HG02943 (cell line): ENCODE results near the gene ADARB2.

Experiments used
- ATAC-seq: cut with Tn5 transposase; IDR thresholded peaks from one replicate; pipeline ENCODE4 v1.9.1; 2021; ENCODE audit warnings: mild to moderate bottlenecking, low read depth, moderate library complexity; ENCODE audit not compliant: unreplicated experiment

Gene ADARB2

GRCh38 chr10:1535301-1535965, 201.9 kb downstream of the ADARB2 start:
- no peak for ATAC-seq

- no peak for ATAC-seq
Observed at GRCh38 chr10:1534820-1535219, 202.5 kb downstream of the ADARB2 start.

DNA sequence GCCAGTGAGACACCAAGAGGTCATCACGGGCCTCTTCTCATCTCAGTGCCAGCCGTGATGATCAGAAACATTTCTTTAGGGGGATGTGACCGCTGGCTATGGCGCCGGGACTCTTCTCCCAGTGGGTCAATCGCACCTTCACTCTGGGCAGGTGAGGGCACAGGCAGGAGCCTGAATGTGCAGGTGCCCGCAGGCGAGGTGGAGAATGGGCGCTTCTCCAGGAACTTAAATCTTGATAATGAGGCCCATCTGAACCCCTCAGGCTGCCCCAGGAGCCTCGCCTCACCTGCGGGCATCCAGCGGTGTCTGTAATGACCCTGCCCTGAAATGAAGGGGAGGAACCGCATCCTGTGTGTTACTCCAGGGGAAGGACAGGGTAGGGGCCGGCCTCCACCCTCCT, 204.7 kb downstream of the ADARB2 start:
- ATAC-seq, result no peak

GRCh38 chr10:1531883-1532597, 205.3 kb downstream of the ADARB2 start:
- no peak for ATAC-seq

DNA sequence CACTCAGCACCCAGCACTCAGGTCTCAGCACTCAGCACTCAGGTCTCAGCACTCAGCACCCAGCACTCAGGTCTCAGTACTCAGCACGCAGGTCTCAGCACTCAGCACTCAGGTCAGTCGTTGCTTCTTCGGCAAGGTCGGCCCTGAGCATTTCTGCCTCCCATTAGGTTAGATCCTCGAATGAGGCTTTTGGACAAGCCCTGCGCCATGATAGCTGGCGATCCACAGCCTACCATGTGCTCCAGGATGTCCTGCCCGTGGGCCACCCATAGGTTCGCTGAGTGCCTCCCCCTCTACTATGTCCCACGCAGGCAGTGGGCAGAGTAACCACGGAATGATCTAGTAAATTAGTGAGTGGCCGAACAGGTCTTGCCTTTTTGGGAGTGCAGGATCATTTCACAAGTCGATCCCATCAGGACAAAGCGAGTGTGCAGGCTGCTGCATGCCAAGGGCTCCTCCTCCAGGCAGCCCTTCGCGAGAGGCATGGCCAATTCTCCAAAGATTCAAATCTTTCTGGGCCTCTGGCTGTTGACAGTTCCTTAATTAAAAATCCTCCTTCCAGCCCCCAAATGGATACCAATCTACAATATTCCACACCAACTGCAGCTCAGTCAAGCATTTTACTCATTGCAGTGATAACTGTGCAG, 206.3 kb downstream of the ADARB2 start:
- no peak for ATAC-seq

DNA sequence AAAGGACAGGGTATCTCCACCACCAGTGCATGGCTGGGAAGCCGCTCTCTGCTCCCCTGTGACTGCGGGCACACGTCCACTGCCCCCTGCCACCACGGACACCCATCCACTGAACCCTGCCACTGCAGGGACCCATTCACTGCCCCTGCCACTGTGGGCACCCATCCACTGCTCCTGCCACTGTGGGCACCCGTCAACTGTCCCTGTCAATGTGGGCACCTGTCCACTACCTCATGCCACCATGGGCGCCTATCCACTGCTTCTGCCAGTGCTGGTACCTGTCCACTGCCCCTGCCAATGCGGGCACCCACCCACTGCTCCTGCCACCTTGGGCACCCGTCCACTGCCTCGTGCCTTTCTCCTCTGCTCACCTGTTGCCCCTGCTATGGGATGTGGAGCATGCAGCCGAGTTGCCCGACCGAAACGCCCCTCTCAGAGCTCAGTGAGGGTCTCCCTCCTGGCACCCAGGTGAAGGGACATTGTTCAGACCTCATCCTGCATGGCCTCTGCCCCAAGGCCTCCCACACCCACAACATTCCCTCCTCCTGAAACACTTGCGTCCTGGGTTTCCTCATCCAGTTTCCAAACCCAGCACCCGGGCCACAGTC, 207.4 kb downstream of the ADARB2 start:
- ATAC-seq, result no peak

DNA sequence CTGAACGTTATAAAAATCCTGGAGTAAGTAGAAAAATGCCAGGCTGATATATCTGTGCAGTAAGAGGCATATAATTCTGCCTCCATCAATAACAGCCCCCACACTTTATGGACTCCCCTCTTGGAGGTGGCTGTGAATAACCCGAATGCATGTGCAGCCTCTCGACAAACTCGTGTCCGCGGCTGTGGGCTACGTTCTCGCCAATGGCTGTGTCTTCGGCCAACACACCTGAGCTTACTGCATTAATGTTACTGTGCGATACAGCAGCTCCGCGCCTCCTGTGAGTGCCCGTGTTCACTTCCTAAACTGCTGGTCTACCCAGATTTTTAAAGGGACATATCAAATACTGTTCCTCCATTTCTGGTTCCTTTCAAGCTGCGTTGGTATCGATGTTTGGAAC, 209.4 kb downstream of the ADARB2 start:
- no peak for ATAC-seq

GRCh38 chr10:1526436-1527055, 210.8 kb downstream of the ADARB2 start:
- no peak for ATAC-seq

- ATAC-seq, result no peak
Observed at GRCh38 chr10:1525354-1526162, 211.8 kb downstream of the ADARB2 start.

DNA sequence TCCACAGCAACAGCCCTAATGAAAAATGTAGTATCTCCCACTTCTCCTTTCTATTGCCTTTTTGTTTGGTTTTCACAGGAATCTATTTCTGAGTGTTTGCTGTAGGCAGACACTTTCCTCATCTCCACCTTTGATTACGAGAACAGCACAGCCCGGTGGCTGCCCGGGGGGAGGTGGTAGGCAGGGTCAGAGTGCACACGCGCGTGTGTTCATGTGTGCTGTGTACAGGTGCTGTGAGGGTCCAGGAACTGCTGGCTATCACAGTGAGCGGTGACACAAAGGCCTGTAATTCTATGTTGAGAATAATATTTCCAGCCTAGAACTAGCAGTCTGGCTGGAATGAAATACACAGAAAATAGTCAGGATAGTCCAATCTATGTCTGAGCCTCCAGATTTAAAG, 212.8 kb downstream of the ADARB2 start:
- no peak for ATAC-seq

DNA sequence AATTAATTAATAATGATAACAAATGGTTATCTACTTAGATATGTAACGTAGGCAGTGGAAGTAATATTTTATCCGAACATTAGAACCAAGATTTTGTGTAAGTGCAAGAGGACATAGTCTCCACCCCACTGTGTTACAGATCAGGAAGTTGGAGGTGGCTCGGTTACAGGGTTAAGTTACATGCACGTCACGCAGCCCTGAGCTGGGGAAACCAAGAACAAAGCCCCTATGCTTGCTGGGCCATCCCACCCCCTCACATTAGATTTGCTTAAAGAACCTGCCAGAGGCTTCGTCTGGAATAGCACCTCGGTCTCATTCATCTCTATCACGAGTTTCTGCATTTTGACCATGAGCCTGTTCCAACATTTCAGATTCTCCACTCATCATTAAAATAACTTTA, 214.1 kb downstream of the ADARB2 start:
- no peak for ATAC-seq

DNA sequence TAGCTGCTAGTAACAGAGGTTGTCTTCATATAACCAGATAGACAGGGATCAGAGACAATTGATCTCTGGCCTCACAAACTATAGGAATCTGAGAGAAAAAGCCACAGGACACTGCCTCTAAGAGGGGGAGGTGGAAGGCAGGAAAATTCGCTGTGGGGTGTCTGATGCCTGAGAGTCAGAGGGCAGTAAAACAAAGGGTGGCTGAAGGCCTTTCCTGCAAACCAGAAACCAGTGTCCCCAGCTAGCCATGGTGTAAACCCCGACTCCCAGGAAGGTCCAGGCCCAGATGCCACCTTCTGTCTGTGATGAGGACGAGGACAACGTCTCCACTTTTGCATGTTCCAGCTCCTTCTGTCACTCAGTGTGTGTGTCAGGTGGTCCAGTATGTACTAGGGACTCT, 215.1 kb downstream of the ADARB2 start:
- ATAC-seq, result no peak

DNA sequence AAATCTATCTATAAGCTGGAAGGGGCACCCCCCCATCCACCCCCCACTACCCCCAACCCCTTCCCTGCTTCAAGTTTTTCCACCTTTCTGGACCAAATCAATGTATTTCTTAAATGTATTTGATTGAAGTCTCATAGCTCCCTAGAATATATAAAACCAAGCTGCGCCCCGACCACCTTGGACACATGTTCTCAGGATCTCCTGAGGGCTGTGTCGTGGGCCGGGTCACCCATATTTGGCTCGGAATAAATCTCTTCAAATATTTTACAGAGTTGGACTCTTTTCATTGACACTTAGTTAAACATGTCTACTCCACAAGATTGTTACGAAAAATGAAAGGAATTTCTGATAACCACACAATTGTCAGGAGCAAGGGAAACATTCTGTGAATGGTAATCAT, 215.6 kb downstream of the ADARB2 start:
- no peak for ATAC-seq

GRCh38 chr10:1520909-1521565, 216.3 kb downstream of the ADARB2 start:
- ATAC-seq, result no peak

DNA sequence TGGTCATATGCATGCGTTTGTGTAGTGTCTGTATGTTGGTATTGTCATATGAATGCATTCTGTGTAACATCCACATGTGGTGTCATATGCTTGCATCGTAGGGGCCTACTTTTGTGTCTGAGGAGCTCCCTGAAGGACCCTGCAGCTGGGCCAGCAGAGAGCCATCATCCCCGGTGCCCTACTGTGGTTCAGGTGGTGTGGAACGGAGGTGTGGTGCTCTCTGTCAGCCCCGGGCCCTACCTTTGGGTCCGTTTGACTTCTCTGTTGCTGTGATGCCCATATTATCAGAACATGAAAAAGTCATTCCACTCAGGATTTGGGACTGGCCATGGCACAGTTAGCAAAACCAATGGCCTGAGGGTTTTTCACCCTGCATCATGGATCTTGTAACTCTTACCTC, 217.9 kb downstream of the ADARB2 start:
- ATAC-seq, result no peak

DNA sequence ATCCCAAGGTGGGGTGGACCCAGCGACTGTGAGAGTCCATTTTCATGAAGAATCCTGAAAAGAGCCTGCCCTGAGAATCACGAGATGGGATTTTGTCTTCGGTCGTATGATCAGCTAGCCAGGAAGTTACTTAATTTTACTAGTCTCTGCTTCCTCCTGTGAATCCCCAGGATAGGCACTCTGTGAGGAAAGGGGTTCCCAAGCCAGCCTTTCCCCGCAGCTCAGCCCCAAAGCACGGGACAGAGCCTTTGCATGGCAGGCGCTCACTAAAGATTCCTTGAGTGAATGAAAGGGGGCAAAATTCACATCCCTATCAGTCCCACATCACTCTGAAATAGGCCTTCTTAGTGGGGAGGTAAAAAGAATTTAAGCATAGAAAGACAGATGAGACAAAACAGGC, 219.6 kb downstream of the ADARB2 start:
- ATAC-seq, result no peak

DNA sequence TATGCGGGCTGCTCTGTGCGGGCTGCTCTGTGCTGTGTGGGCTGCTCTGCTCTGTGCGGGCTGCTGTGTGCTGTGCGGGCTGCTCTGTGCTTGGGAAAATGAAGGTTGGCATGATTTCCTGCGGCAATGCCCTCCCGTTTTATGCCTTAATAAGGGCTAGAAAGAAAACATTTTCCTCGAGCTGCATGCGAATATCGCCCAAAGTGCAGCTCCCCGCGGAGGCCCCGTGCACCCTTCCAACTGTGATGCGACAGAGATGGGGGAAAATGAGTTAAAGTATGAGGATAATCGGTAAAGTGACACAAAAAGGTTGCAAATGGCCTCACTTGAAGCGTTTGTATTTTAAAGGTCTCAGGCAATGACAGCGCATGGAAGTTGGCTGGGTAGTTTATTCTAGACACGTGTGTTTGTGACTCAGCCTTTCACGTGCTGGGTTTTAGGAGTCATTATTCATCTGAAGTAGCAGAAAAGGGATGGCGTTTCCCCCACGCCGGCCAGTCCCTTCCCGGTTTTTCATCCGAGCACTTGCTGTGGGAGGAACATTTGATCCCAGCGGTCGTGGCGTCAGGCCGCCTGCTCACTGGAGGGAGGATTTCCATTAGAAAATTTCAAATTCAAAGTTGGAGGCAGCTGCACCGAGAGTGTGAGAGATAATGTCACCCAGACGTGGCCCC, 220.7 kb downstream of the ADARB2 start:
- ATAC-seq, result no peak

- ATAC-seq, result no peak
Observed at GRCh38 chr10:1515780-1516491, 221.4 kb downstream of the ADARB2 start.
